ENCODE data around the gene USH1C.

Gene USH1C

GRCh38 chr11:17544181-17544622 lies at the start of gene USH1C:
USH1C (minus strand) TSS chr11:17544416; CDS start chr11:17544307, 109 bp downstream.
- DNase-seq (ENCODE audit: low read depth) = no peak

- no peak for DNase-seq (ENCODE audit: low read depth)
Observed at GRCh38 chr11:17593466-17594245, 49.4 kb upstream of the USH1C start.

GRCh38 chr11:17591293-17591692 lies 47.1 kb upstream of the USH1C start:
- no peak for DNase-seq (ENCODE audit: low read depth)

- no peak for DNase-seq (ENCODE audit: low read depth)
Observed at GRCh38 chr11:17590463-17590862, 46.2 kb upstream of the USH1C start.

- no peak for DNase-seq (ENCODE audit: low read depth)
Observed at GRCh38 chr11:17588721-17589120, 44.5 kb upstream of the USH1C start.

GRCh38 chr11:17588166-17588565 lies 44.0 kb upstream of the USH1C start:
- no peak for DNase-seq (ENCODE audit: low read depth)

GRCh38 chr11:17585911-17586695 lies 41.9 kb upstream of the USH1C start:
- no peak for DNase-seq (ENCODE audit: low read depth)

GRCh38 chr11:17581732-17582053 lies 37.5 kb upstream of the USH1C start:
- no peak for DNase-seq (ENCODE audit: low read depth)

GRCh38 chr11:17581036-17581731 lies 37.0 kb upstream of the USH1C start:
- no peak for DNase-seq (ENCODE audit: low read depth)

GRCh38 chr11:17580271-17580670 lies 36.1 kb upstream of the USH1C start:
- no peak for DNase-seq (ENCODE audit: low read depth)

GRCh38 chr11:17579451-17579850 lies 35.2 kb upstream of the USH1C start:
- DNase-seq (ENCODE audit: low read depth) = no peak

GRCh38 chr11:17578958-17579357 lies 34.7 kb upstream of the USH1C start:
- no peak for DNase-seq (ENCODE audit: low read depth)

- DNase-seq (ENCODE audit: low read depth) = no peak
Observed at GRCh38 chr11:17578296-17578695, 34.1 kb upstream of the USH1C start.

GRCh38 chr11:17575431-17576425 lies 31.5 kb upstream of the USH1C start:
- no peak for DNase-seq (ENCODE audit: low read depth)

- DNase-seq (ENCODE audit: low read depth) = no peak
Observed at GRCh38 chr11:17574141-17575091, 30.2 kb upstream of the USH1C start.

- no peak for DNase-seq (ENCODE audit: low read depth)
Observed at GRCh38 chr11:17573526-17573925, 29.3 kb upstream of the USH1C start.

- no peak for DNase-seq (ENCODE audit: low read depth)
Observed at GRCh38 chr11:17572791-17573460, 28.7 kb upstream of the USH1C start.

- DNase-seq (ENCODE audit: low read depth) = no peak
Observed at GRCh38 chr11:17572359-17572690, 28.1 kb upstream of the USH1C start.

GRCh38 chr11:17571431-17572358 lies 27.5 kb upstream of the USH1C start:
- no peak for DNase-seq (ENCODE audit: low read depth)

Measured in T-helper 22 cell (primary cell).